GM18498 (cell line): ENCODE results near the gene TSHR.

Experiments
- ATAC-seq: cut with Tn5 transposase; IDR thresholded peaks from one replicate; pipeline ENCODE4 v1.9.1; 2021; ENCODE audit warnings: mild to moderate bottlenecking, moderate library complexity; ENCODE audit not compliant: unreplicated experiment

TSHR gene

DNA sequence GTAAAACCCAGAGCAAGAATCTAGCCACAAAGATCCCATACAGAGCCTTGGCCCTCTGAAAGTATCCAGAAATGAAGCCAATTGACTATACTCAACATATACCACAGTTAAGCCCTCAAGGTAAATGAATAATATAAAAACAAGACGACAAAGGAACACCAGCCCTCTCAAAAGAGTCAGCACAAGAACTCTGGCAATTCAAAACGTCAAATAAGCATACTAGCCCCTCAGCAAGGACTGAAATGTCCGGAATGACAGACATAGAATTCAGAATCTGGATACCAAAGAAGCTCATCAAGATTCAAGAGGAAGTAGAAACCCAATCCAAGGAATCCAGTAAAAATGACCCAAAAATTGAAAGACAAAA lies 215.4 kb downstream of the TSHR start:
- ATAC-seq = no peak

- peak; percentile 31 for ATAC-seq
These were observed 216.9 kb downstream of the TSHR start for GRCh38 chr14:81172353-81172752.

GRCh38 chr14:81172881-81173280 lies 217.5 kb downstream of the TSHR start:
- peak; percentile 15 for ATAC-seq

GRCh38 chr14:81176241-81176640 lies 220.8 kb downstream of the TSHR start:
- ATAC-seq = no peak

GRCh38 chr14:81177225-81177624 lies 221.8 kb downstream of the TSHR start:
- ATAC-seq = no peak

DNA sequence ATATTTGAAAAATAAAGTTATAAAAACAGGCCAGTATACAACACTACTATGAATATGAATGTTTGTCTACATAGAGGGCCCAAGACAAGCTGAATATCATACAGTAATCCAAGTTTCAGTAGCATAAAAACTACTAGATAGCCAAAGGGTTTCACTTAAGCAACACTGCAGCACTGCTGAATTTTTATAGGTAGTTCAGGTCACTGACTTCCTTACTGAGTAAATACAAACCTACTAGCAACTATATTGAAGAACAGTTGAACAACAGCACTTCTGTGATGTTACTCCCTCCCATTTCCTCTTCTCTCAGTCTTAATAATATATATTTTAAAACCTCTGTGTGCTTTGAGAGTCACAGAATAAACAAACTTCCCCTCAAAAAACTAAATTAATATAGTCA lies 222.6 kb downstream of the TSHR start:
- peak; percentile 45 for ATAC-seq

- no peak for ATAC-seq
These were observed 224.2 kb downstream of the TSHR start for GRCh38 chr14:81179631-81180030.

DNA sequence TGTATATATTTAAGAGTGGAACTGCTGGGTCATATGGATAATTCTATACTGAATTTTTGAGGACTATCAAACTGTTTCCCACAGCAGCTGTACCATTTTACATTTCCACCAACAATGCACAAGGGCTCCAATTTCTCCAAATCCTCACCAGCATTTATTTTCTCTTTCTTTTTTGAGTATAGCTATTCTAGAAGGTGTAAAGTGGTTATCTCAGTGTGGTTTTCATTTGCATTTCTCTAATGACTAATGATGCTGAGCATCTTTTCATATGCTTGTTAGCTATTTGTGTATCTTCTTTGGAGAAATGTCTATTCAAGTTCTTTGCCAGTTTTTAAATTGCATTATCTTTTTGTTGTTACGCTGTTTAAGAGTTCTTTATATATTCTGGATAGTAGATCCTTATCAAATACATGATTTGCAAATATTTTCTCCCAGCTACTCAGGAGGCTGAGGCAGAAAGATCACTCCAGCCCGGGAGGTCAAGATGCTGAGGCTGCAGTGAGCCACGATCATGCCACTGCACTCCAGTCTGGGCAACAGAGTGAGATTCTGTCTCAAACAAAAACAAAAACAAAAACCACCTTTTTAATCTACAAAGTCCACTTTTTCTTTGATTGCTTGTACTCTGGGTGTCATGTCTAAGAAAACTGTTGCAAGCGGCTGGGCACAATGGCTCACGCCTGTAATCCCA lies 232.6 kb downstream of the TSHR start:
- peak; percentile 96 for ATAC-seq

GRCh38 chr14:81192594-81192993 lies 237.2 kb downstream of the TSHR start:
- ATAC-seq = no peak

DNA sequence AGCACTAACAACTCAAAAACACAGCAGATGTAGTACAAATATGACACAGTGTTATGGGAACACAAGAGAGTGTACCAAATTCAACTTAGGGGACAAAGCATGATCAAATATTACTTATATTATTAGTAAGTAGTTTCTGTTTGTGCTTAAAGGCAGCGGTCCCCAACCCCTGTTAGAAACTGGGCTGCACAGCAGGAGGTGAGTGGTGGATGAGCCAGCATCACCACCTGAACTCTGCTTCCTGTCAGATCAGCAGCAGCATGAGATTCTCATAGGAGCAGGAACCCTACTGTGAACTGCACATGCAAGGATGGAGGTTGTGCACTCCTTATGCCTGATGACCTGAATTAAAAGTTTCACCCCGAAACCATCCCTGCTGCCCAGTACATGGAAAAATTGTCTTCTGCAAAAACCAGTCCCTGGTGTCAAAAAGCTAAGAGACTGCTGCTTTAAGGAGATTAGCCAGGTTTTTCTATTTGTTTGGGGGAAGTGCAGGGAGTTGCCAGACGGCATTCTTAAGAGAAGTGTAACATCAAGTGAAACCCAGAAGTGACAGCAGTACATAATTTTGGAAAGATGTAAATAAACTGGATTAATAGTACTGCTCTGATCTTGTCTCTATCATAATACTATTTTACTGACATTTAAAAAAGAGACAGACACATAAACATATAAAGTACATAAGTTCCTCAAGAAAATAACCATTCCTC lies 238.7 kb downstream of the TSHR start:
- ATAC-seq = peak; percentile 74
